GM23338 (cell line): Measurements from ENCODE around the gene NEU1.

Experiments
- CREB1 ChIP-seq: fragments of 250-450 bp; sonication (Bioruptor Pico); IDR thresholded peaks from 2 replicates; pipeline ENCODE4 v1.5.0; 2020; ENCODE audit warnings: low read depth, mild to moderate bottlenecking, moderate library complexity
- CTCF ChIP-seq, 2 experiments: fragments of 200-600 bp in 1 of 2; sonication (generic) in 1 of 2; conservative IDR thresholded peaks; 2 replicates each; pipeline versions ENCODE4 v1.5.1 to v1.6.1; 2016 to 2017; ENCODE audit warnings: antibody characterized with exemption in 2 of 2, low read depth in 2 of 2, mild to moderate bottlenecking in 2 of 2, moderate library complexity in 1 of 2
- EZH2 ChIP-seq: fragments of 200-600 bp; sonication (generic); IDR thresholded peaks from one replicate; pipeline ENCODE4 v1.8.0; 2017; ENCODE audit warnings: antibody characterized with exemption, mild to moderate bottlenecking, low read depth; ENCODE audit not compliant: unreplicated experiment
- EZH2phosphoT487 ChIP-seq: fragments of 200-600 bp; sonication (generic); IDR thresholded peaks from one replicate; pipeline ENCODE4 v1.8.1; 2018; ENCODE audit warnings: antibody characterized with exemption; ENCODE audit not compliant: unreplicated experiment
- JUNB ChIP-seq: IDR thresholded peaks from one replicate; pipeline ENCODE4 v1.6.1; 2016; ENCODE audit warnings: antibody characterized with exemption; ENCODE audit not compliant: unreplicated experiment
- NANOG ChIP-seq: IDR thresholded peaks from 2 replicates; pipeline ENCODE4 v1.6.1; 2016; ENCODE audit warnings: antibody characterized with exemption, borderline replicate concordance
- POLR2AphosphoS5 ChIP-seq: IDR thresholded peaks from 2 replicates; pipeline ENCODE4 v1.6.1; 2016; ENCODE audit warnings: antibody characterized with exemption, low read depth
- REST ChIP-seq: IDR thresholded peaks from one replicate; pipeline ENCODE4 v1.6.1; 2018; ENCODE audit warnings: antibody characterized with exemption; ENCODE audit not compliant: unreplicated experiment
- STAT1 ChIP-seq: IDR thresholded peaks from one replicate; pipeline ENCODE4 v1.6.1; 2016; ENCODE audit warnings: antibody characterized with exemption; ENCODE audit not compliant: unreplicated experiment
- ZNF114 ChIP-seq: fragments of 250-450 bp; sonication (Bioruptor Pico); IDR thresholded peaks from 2 replicates; pipeline ENCODE4 v1.5.0; 2020; ENCODE audit warnings: mild to moderate bottlenecking, moderate library complexity
- ZNF331 ChIP-seq: fragments of 250-450 bp; sonication (Bioruptor Pico); IDR thresholded peaks from 2 replicates; pipeline ENCODE4 v1.5.0; 2020; ENCODE audit warnings: low read depth, mild to moderate bottlenecking, moderate library complexity

DNA sequence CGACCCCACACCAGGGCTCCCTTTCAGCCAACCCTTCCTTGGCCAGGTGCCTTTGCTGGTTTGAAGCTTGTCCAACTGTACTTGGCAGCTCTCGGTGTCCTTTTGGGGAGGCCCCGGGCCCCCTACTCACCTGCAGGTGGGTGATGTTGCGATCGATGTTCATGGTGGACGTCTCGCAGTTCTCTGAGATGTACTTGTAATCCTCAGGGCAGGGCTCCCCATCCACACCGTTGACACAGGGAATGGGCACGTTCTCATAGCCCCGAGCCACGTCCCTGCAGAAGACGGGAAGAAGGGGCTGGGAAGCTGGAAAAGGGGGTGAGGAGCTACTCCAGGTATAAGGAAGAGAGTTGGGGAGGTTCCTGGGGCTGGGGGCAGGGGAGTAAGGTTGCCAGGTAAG, 21.1 kb upstream of the NEU1 start:
- TF ChIP-seq CTCF (conservative IDR thresholded peaks at IDR 0.05; ENCODE audit: low read depth in 2 of 2) (no peak), EZH2 (no peak), EZH2phosphoT487 (no peak), POLR2AphosphoS5 (no peak), REST (no peak), CREB1 (CRISPR knock-in tag) (no peak), NANOG (no peak), ZNF331 (CRISPR knock-in tag) (no peak), STAT1 (no peak), ZNF114 (CRISPR knock-in tag) (no peak), JUNB (no peak)
